HepG2 (cell line): ENCODE measurements around the gene CBX2. TPM values are rescaled to one million over a fixed set of nuclear protein-coding genes. Genes with fewer than 3 reads are reported as not detected.

ENCODE experiments used
- FOXA3 ChIP-seq: IDR thresholded peaks from 2 replicates; pipeline ENCODE4 v1.6.1; 2016; ENCODE audit warnings: missing genetic modification reagents, missing compliant biosample characterization
- FOXK2 ChIP-seq: fragments of 450-650 bp; IDR thresholded peaks from 2 replicates; pipeline ENCODE4 v1.6.1; 2016
- FUBP1 ChIP-seq: sonication (generic); formaldehyde crosslinking; IDR thresholded peaks from 2 replicates; pipeline ENCODE4 v1.5.1; 2020; ENCODE audit warnings: missing genetic modification reagents, mild to moderate bottlenecking, borderline replicate concordance
- HINFP ChIP-seq: sonication (generic); formaldehyde crosslinking; IDR thresholded peaks from 2 replicates; pipeline ENCODE4 v1.4.0; 2020; ENCODE audit warnings: low read depth, mild to moderate bottlenecking, missing genetic modification reagents
- HMGXB4 ChIP-seq, 2 experiments: sonication (generic) in 1 of 2; formaldehyde crosslinking in 1 of 2; IDR thresholded peaks; 2 replicates each; pipeline versions ENCODE4 v1.4.0 to v1.6.1; 2018 to 2020; ENCODE audit warnings: missing genetic modification reagents in 2 of 2, borderline replicate concordance in 1 of 2, low read depth in 1 of 2, mild to moderate bottlenecking in 1 of 2, missing biosample characterization in 1 of 2
- LCORL ChIP-seq, 2 experiments: fragments of 450-650 bp in 1 of 2; sonication (generic) in 1 of 2; formaldehyde crosslinking in 1 of 2; IDR thresholded peaks; 2 replicates each; pipeline versions ENCODE4 v1.5.0 to v1.6.1; 2017 to 2020; ENCODE audit warnings: antibody characterized with exemption in 1 of 2, missing genetic modification reagents in 1 of 2
- NONO ChIP-seq, 2 experiments: fragments of 450-650 bp in 1 of 2; sonication (generic) in 1 of 2; formaldehyde crosslinking in 1 of 2; IDR thresholded peaks in 1 of 2; conservative IDR thresholded peaks in 1 of 2; 2 replicates each; pipeline versions ENCODE4 v1.6.1 to v1.8.0; 2017 to 2022; ENCODE audit warnings: mild to moderate bottlenecking in 1 of 2, missing genetic modification reagents in 1 of 2, moderate library complexity in 1 of 2
- PHF5A ChIP-seq: IDR thresholded peaks from one replicate; pipeline ENCODE4 v1.6.1; 2018; ENCODE audit warnings: low read depth, missing genetic modification reagents; ENCODE audit not compliant: unreplicated experiment
- SCMH1 ChIP-seq: sonication (generic); formaldehyde crosslinking; IDR thresholded peaks from 2 replicates; pipeline ENCODE4 v1.9.0; 2021; ENCODE audit warnings: missing genetic modification reagents, mild to moderate bottlenecking, borderline replicate concordance
- SNAPC2 ChIP-seq: sonication (generic); formaldehyde crosslinking; IDR thresholded peaks from 2 replicates; pipeline ENCODE4 v1.8.1; 2022; ENCODE audit warnings: mild to moderate bottlenecking, missing genetic modification reagents
- SOX13 ChIP-seq, 3 experiments: fragments of 450-650 bp in 1 of 3; sonication (generic) in 1 of 3; formaldehyde crosslinking in 1 of 3; IDR thresholded peaks in 2 of 3; conservative IDR thresholded peaks in 1 of 3; 2 replicates each; pipeline versions ENCODE4 v1.5.0 to v1.6.1; 2016 to 2020; ENCODE audit warnings: antibody characterized with exemption in 1 of 3, mild to moderate bottlenecking in 1 of 3, missing compliant biosample characterization in 1 of 3, missing genetic modification reagents in 1 of 3, moderate library complexity in 1 of 3
- TFDP2 ChIP-seq: sonication (generic); formaldehyde crosslinking; IDR thresholded peaks from 2 replicates; pipeline ENCODE4 v1.4.0; 2020; ENCODE audit warnings: missing genetic modification reagents
- ZFP36L2 ChIP-seq: sonication (generic); formaldehyde crosslinking; IDR thresholded peaks from 2 replicates; pipeline ENCODE4 v1.4.0; 2020; ENCODE audit warnings: missing genetic modification reagents
- ZNF143 ChIP-seq: sonication (generic); formaldehyde crosslinking; IDR thresholded peaks from 2 replicates; pipeline ENCODE4 v1.4.0; 2020; ENCODE audit warnings: missing genetic modification reagents
- ZNF17 ChIP-seq: sonication (generic); formaldehyde crosslinking; IDR thresholded peaks from 2 replicates; pipeline ENCODE4 v1.5.0; 2020; ENCODE audit warnings: mild to moderate bottlenecking, missing genetic modification reagents
- ZNF496 ChIP-seq: sonication (generic); formaldehyde crosslinking; IDR thresholded peaks from 2 replicates; pipeline ENCODE4 v1.8.1; 2023; ENCODE audit warnings: mild to moderate bottlenecking, moderate library complexity, missing genetic modification reagents; ENCODE audit not compliant: insufficient replicate concordance
- ZNF883 ChIP-seq: sonication (generic); formaldehyde crosslinking; IDR thresholded peaks from 2 replicates; pipeline ENCODE4 v1.5.1; 2020; ENCODE audit warnings: mild to moderate bottlenecking, missing genetic modification reagents; ENCODE audit errors: not compliant biosample characterization
- ZSCAN9 ChIP-seq: IDR thresholded peaks from 2 replicates; pipeline ENCODE4 v1.6.1; 2016; ENCODE audit warnings: borderline replicate concordance
- polyA plus RNA-seq, 8 experiments: library from polyadenylated mRNA; depleted of rRNA in 3 of 8; stranded (reverse) in 7 of 8; unstranded in 1 of 8; fragments of >200 nt; fragmentation: Illumina TruSeq in 4 of 8; extraction: Trizol in 4 of 8; gene quantifications; 2 replicates each; pipeline versions ENCODE4 v1.2.1 to v1.2.3, GENCODE V29; 2011 to 2016; ENCODE audit warnings: low read depth in 4 of 8, missing spikeins in 1 of 8, mixed read lengths in 1 of 8; ENCODE audit not compliant: insufficient read depth in 1 of 8
- total RNA-seq, 5 experiments: library from RNA; depleted of rRNA; stranded (reverse); fragments of >200 nt; fragmentation: Illumina TruSeq; extraction: Trizol; gene quantifications; 2 replicates each; pipeline ENCODE4 v1.2.3, GENCODE V29; 2016; ENCODE audit warnings: low read depth in 1 of 5

Gene CBX2
- total and polyA plus RNA-seq, 2 of the 13 experiments (the other 11 are each of a cell fraction or from before 2014, with no cell fraction given), result 14.5 to 31.1 TPM

GRCh38 chr17:79824893-79825579 lies 47.1 kb downstream of the CBX2 start (continued):
- TF ChIP-seq HINFP (CRISPR knock-in tag) (no peak), ZSCAN9 (no peak), NONO (IDR thresholded peaks at IDR 0.05) (no peak), NONO (CRISPR knock-in tag; conservative IDR thresholded peaks at IDR 0.05) (no peak), TFDP2 (CRISPR knock-in tag) (no peak), LCORL (IDR thresholded peaks at IDR 0.05) (no peak), LCORL (CRISPR knock-in tag; IDR thresholded peaks at IDR 0.05) (0 out of 2 replicates have a peak, but pooled peaks have one; percentile 32), ZFP36L2 (CRISPR knock-in tag) (no peak), ZNF496 (CRISPR knock-in tag) (no peak), FOXK2 (no peak), SNAPC2 (no peak), FUBP1 (no peak), SOX13 (IDR thresholded peaks at IDR 0.05) (no peak), SOX13 (CRISPR knock-in tag; conservative IDR thresholded peaks at IDR 0.05 in 1 of 2, IDR thresholded peaks at IDR 0.05 in 1 of 2) (no peak), ZNF143 (CRISPR knock-in tag) (no peak), PHF5A (CRISPR knock-in tag) (no peak), FOXA3 (CRISPR knock-in tag) (peak; percentile 52), ZNF17 (CRISPR knock-in tag) (no peak), SCMH1 (CRISPR knock-in tag) (no peak), ZNF883 (no peak), HMGXB4 (CRISPR knock-in tag; IDR thresholded peaks at IDR 0.05; ENCODE audit: borderline replicate concordance in 1 of 2, low read depth in 1 of 2) (no peak)
